ENCODE measurements around the gene TMEM214. TPM values are rescaled to one million over a fixed set of nuclear protein-coding genes. Genes with fewer than 3 reads are reported as not detected.

Gene TMEM214
- total RNA-seq, 1 experiment from 2014 or later, result 55.3 TPM

GRCh38 chr2:26989156-26989555, 43.6 kb upstream of the TMEM214 start:
- DNase-seq, result no peak
- no peak for TF ChIP-seq CTCF (conservative IDR thresholded peaks at IDR 0.05)
- H3K27ac Mint-ChIP-seq, result no peak overlapping the region
- H3K36me3 Mint-ChIP-seq (ENCODE audit: insufficient read depth in 1 of 3, low read depth in 3 of 3), result no peaks in the 10 kb centered on the region
- no peak overlapping the region for H2BK5ac ChIP-seq (ENCODE audit: insufficient read length, low read length)
- H4K8ac ChIP-seq (replicated peaks; ENCODE audit: insufficient read length, low read depth, low read length), result no peak overlapping the region
- no peak overlapping the region for H2AFZ ChIP-seq (ENCODE audit: low read length)
- H3K4me1 Mint-ChIP-seq, result no peaks in the 10 kb centered on the region
- H3K9me3 ChIP-seq (ENCODE audit: control insufficient read depth, low read depth, low read length), result no peaks in the 10 kb centered on the region
- H3K27me3 ChIP-seq (ENCODE audit: insufficient read depth, low read length), result no peaks in the 10 kb centered on the region
- H4K20me1 ChIP-seq (ENCODE audit: control insufficient read depth, insufficient read depth, insufficient read length), result no peaks in the 10 kb centered on the region
- H3K79me2 ChIP-seq (ENCODE audit: insufficient read depth, low read length), result no peaks in the 10 kb centered on the region
- H3K79me1 ChIP-seq (ENCODE audit: insufficient read depth, low read depth, low read length, poor library complexity, severe bottlenecking), result no peaks in the 10 kb centered on the region
- no peaks in the 10 kb centered on the region for H3K4me1 ChIP-seq (ENCODE audit: insufficient read depth, low read length)
- no peak overlapping the region for H3K27ac ChIP-seq (ENCODE audit: insufficient read length, low read depth, low read length)
- no CpG with 5 or more reads among the region's 8 CpGs for WGBS (ENCODE audit: extremely low coverage, insufficient read length, low lambda C conversion rate)
- H2BK12ac ChIP-seq (ENCODE audit: insufficient read length, low read depth, low read length), result no peak overlapping the region
- H3K4me2 ChIP-seq (ENCODE audit: insufficient read depth, insufficient read length, low read length), result no peak overlapping the region
- H3T11ph ChIP-seq (ENCODE audit: low read length), result no peak overlapping the region
- H3K27me3 Mint-ChIP-seq (ENCODE audit: low read depth), result peaks cover 16% of the 10 kb centered on the region
- H3K4me3 Mint-ChIP-seq, result no peak overlapping the region
- H3K9ac ChIP-seq (ENCODE audit: extremely low read depth, insufficient read length, low read length), result no peak overlapping the region
- no peak overlapping the region for H2BK15ac ChIP-seq (ENCODE audit: low read depth, low read length)
- H3K9me3 Mint-ChIP-seq, result no peaks in the 10 kb centered on the region
- no peak overlapping the region for H3K56ac ChIP-seq (ENCODE audit: insufficient read length, low read depth, low read length)
- no peak overlapping the region for H2BK120ac ChIP-seq (ENCODE audit: low read depth, low read length, poor library complexity, severe bottlenecking)
- no peak overlapping the region for H4K91ac ChIP-seq (ENCODE audit: insufficient read length, low read depth, low read length)
- no peak overlapping the region for H3K23ac ChIP-seq (ENCODE audit: insufficient read length, low read depth, low read length)
- no peaks in the 10 kb centered on the region for H3K23me2 ChIP-seq (ENCODE audit: insufficient read length, low read depth, low read length, poor library complexity, severe bottlenecking)
- no peak overlapping the region for H2AK5ac ChIP-seq (ENCODE audit: insufficient read length, low read length)
- no peak overlapping the region for H4K5ac ChIP-seq (ENCODE audit: insufficient read length, low read depth, low read length)
- no peak overlapping the region for H3K14ac ChIP-seq (ENCODE audit: insufficient read depth, low read length)
- H3K4ac ChIP-seq (ENCODE audit: low read depth, low read length), result no peak overlapping the region
- H3K18ac ChIP-seq (ENCODE audit: insufficient read length, low read depth, low read length), result no peak overlapping the region
- H2BK20ac ChIP-seq (ENCODE audit: low read depth, low read length, poor library complexity, severe bottlenecking), result no peak overlapping the region
